AG09309 (cell line): ENCODE results near the gene NFATC2.
"Not testable (repeated sequence)": the region's sequence is repeated elsewhere in the genome, so short reads cannot be mapped to it uniquely, and the experiment has no call there.

Source experiments
- DNase-seq: peaks from one replicate; pipeline ENCODE4 v3.0.0-alpha.2; 2010; ENCODE audit warnings: low read depth
- H3K4me3 ChIP-seq: 2 replicates; pipeline ENCODE4 v1.5.1; 2011; ENCODE audit warnings: mild to moderate bottlenecking, low read depth, low read length, moderate library complexity; ENCODE audit not compliant: control insufficient read depth
- TF ChIP-seq, protein P1 (sequence below): IDR thresholded peaks from 2 replicates; pipeline ENCODE4 v1.5.1; 2011; ENCODE audit warnings: mild to moderate bottlenecking, low read depth, low read length, inconsistent platforms; ENCODE audit not compliant: insufficient read depth, control insufficient read depth; ENCODE audit errors: missing control alignments

NFATC2 gene

GRCh38 chr20:51346686-51347485, 195.6 kb downstream of the NFATC2 start:
- DNase-seq: peak; percentile 57
- TF ChIP-seq, protein P1, sequence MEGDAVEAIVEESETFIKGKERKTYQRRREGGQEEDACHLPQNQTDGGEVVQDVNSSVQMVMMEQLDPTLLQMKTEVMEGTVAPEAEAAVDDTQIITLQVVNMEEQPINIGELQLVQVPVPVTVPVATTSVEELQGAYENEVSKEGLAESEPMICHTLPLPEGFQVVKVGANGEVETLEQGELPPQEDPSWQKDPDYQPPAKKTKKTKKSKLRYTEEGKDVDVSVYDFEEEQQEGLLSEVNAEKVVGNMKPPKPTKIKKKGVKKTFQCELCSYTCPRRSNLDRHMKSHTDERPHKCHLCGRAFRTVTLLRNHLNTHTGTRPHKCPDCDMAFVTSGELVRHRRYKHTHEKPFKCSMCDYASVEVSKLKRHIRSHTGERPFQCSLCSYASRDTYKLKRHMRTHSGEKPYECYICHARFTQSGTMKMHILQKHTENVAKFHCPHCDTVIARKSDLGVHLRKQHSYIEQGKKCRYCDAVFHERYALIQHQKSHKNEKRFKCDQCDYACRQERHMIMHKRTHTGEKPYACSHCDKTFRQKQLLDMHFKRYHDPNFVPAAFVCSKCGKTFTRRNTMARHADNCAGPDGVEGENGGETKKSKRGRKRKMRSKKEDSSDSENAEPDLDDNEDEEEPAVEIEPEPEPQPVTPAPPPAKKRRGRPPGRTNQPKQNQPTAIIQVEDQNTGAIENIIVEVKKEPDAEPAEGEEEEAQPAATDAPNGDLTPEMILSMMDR: no peak
- no peak overlapping the region for H3K4me3 ChIP-seq

- no peak overlapping the region for H3K4me3 ChIP-seq
- DNase-seq: no peak
- TF ChIP-seq, protein P1: no peak
Measured at GRCh38 chr20:51345601-51346101, 196.9 kb downstream of the NFATC2 start.

DNA sequence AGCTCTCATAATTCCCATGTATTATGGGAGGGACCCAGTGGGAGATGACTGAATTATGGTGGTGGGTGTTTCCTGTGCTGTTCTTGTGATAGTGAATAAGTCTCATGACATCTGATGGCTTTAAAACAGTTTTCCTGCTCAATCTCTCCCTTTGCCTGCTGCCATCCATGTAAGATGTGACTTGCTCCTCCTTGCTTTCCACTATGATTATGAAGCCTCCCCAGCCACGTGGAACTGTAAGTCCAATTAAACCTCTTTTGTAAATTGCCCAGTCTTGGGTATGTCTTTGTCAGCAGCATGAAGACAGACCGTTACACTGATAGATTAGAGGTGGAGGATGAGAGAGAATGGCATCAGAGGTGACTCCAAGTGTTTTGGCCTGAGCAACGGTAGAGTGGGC, 198.7 kb downstream of the NFATC2 start:
- not testable (repeated sequence) for H3K4me3 ChIP-seq, DNase-seq

- DNase-seq: no peak
- H3K4me3 ChIP-seq: no peak overlapping the region
- TF ChIP-seq, protein P1: no peak
Measured at GRCh38 chr20:51342510-51343236, 199.8 kb downstream of the NFATC2 start.

- DNase-seq: peak; percentile 14
- no peak overlapping the region for H3K4me3 ChIP-seq
- TF ChIP-seq, protein P1: no peak
Measured at GRCh38 chr20:51341581-51341980, 200.9 kb downstream of the NFATC2 start.

DNA sequence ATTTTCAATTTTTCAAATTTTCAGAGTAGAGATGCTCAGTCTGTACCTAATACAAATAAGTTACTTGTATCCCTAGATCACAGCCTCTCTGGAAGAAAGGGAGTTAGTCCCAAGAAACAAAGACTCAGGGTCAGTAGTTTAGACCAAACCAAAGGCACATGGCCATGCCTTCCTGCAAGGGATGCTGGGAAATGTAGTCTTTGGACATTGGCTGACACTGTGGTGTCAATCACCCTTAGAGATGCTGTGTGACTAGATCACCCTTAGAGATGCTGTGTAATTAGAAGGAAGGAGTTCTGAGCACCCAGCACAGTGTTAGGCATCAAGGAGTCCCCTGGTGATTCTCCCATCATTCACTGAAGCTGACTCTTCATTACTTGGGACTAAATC, 202.1 kb downstream of the NFATC2 start:
- TF ChIP-seq, protein P1: no peak
- DNase-seq: no peak
- no peak overlapping the region for H3K4me3 ChIP-seq
